K562 (cell line): ENCODE measurements around the gene KLHL29. TPM values are rescaled to one million over a fixed set of nuclear protein-coding genes. Genes with fewer than 3 reads are reported as not detected.

Experiments
- ATAC-seq: fragments of 200-7000 bp; cut with Tn5 transposase; 3 replicates; pipeline ENCODE4 v1.9.1; 2020; ENCODE audit warnings: moderate library complexity
- BruUV-seq: library from RNA; stranded (reverse); fragments of 400-500 nt; replicated peaks from 2 replicates; lab custom pipeline; 2021; lab: Mats Ljungman, UMichigan
- CTCF ChIA-PET: fragments of 300-600 bp; formaldehyde crosslinking; extraction: SDS; loops from one replicate; lab custom pipeline; 2021; ENCODE audit warnings: low intra/inter-chr PET ratio; lab: Yijun Ruan, JAX
- POLR2A ChIA-PET: fragments of 300-600, 350-650 bp; sonication (Branson Sonifier 250); formaldehyde crosslinking; extraction: SDS; loops from one replicate; lab custom pipeline; 2021; ENCODE audit warnings: antibody characterized with exemption, inconsistent platforms; lab: Yijun Ruan, JAX
- DNase-seq, 4 experiments: peaks; one replicate each; pipeline versions ENCODE4 v3.0.0 to v3.0.0-alpha.2; 2011 to 2018; ENCODE audit warnings: low spot score in 3 of 4, mixed read lengths in 3 of 4; ENCODE audit errors: extremely low read depth in 1 of 4
- FAIRE-seq: peaks from 2 replicates; lab custom pipeline; 2011; peaks lifted over from hg19 to GRCh38; lab: Jason Lieb, UNC
- H2AFZ ChIP-seq: 2 replicates; pipeline ENCODE4 v1.6.0; 2011; ENCODE audit warnings: low read depth, low read length, control low read depth, inconsistent platforms
- H3K27ac ChIP-seq: fragments of 200-600 bp; 3 replicates; pipeline ENCODE4 v1.8.0; 2011; ENCODE audit warnings: low read depth, mild to moderate bottlenecking, control low read depth, inconsistent platforms, low read length, moderate library complexity, mixed read lengths; ENCODE audit errors: extremely low read depth
- H3K27me3 ChIP-seq, 2 experiments: fragments of 300-600 bp in 1 of 2; 2 replicates in 1 of 2; 3 replicates in 1 of 2; pipeline versions ENCODE4 v1.6.0 to v1.8.0; 2011; ENCODE audit warnings: inconsistent platforms in 2 of 2, low read length in 2 of 2, mild to moderate bottlenecking in 1 of 2, mixed read lengths in 1 of 2, moderate library complexity in 1 of 2; ENCODE audit not compliant: control insufficient read depth in 2 of 2, insufficient read depth in 2 of 2
- H3K36me3 ChIP-seq: fragments of 300-600 bp; 3 replicates; pipeline ENCODE4 v1.8.0; 2011; ENCODE audit warnings: mild to moderate bottlenecking, low read length, inconsistent platforms; ENCODE audit not compliant: control insufficient read depth, insufficient read depth
- H3K4me1 ChIP-seq, 2 experiments: fragments of 200-600 bp in 1 of 2; replicated peaks in 1 of 2; 2 replicates in 1 of 2; 3 replicates in 1 of 2; pipeline versions ENCODE4 v1.5.1 to v1.8.0; 2011; ENCODE audit warnings: inconsistent platforms in 2 of 2, low read length in 2 of 2, mild to moderate bottlenecking in 1 of 2, mixed read lengths in 1 of 2, moderate library complexity in 1 of 2; ENCODE audit not compliant: control insufficient read depth in 2 of 2, insufficient read depth in 2 of 2
- H3K4me2 ChIP-seq: 2 replicates; pipeline ENCODE4 v1.6.1; 2011; ENCODE audit warnings: low read length, control low read depth, inconsistent platforms, mixed read lengths; ENCODE audit not compliant: insufficient read depth
- H3K4me3 ChIP-seq: fragments of 200-600 bp; sonication (generic), shearing (Covaris generic); 2 replicates; pipeline ENCODE4 v1.5.1; 2016; ENCODE audit warnings: control low read depth, inconsistent platforms
- H3K79me2 ChIP-seq: fragments of 200-600 bp; 3 replicates; pipeline ENCODE4 v1.8.0; 2011; ENCODE audit warnings: low read length, inconsistent platforms; ENCODE audit not compliant: control insufficient read depth, insufficient read depth
- H3K9ac ChIP-seq, 2 experiments: 2 replicates each; pipeline versions ENCODE4 v1.6.0 to v1.6.1; 2011; ENCODE audit warnings: low read depth in 2 of 2, low read length in 2 of 2, control low read depth in 1 of 2, inconsistent platforms in 1 of 2, mild to moderate bottlenecking in 1 of 2, mixed read lengths in 1 of 2; ENCODE audit not compliant: insufficient read depth in 1 of 2
- H3K9me1 ChIP-seq: one replicate; pipeline ENCODE4 v1.6.0; 2011; ENCODE audit warnings: inconsistent platforms, mild to moderate bottlenecking, low read length, moderate library complexity; ENCODE audit not compliant: control insufficient read depth, insufficient read depth
- H3K9me3 ChIP-seq: replicated peaks from 2 replicates; pipeline ENCODE4 v1.5.1; 2011; ENCODE audit warnings: low read depth, low read length, inconsistent platforms; ENCODE audit not compliant: control insufficient read depth, insufficient read depth
- H4K20me1 ChIP-seq: replicated peaks from 2 replicates; pipeline ENCODE4 v1.6.1; 2011; ENCODE audit warnings: low read length, inconsistent platforms, mixed read lengths; ENCODE audit not compliant: control insufficient read depth, insufficient read depth
- ILF3 ChIP-seq: fragments of 450-650 bp; IDR thresholded peaks from 2 replicates; pipeline ENCODE4 v1.6.1; 2018; ENCODE audit warnings: antibody characterized with exemption, mild to moderate bottlenecking, moderate library complexity, borderline replicate concordance
- LEF1 ChIP-seq: fragments of 450-650 bp; IDR thresholded peaks from 2 replicates; pipeline ENCODE4 v1.6.1; 2016; ENCODE audit warnings: mild to moderate bottlenecking
- MCM5 ChIP-seq: fragments of 450-650 bp; IDR thresholded peaks from 2 replicates; pipeline ENCODE4 v1.6.1; 2016; ENCODE audit warnings: low read depth
- TEAD2 ChIP-seq: fragments of 450-650 bp; IDR thresholded peaks from 2 replicates; pipeline ENCODE4 v1.6.1; 2016; ENCODE audit warnings: missing genetic modification characterization, control low read depth, missing compliant biosample characterization
- TGIF2 ChIP-seq: sonication (generic); formaldehyde crosslinking; IDR thresholded peaks from 2 replicates; pipeline ENCODE4 v1.8.1; 2022; ENCODE audit warnings: mild to moderate bottlenecking, missing genetic modification reagents, moderate library complexity
- ZNF57 ChIP-seq: fragments of 450-650 bp; formaldehyde crosslinking; IDR thresholded peaks from 2 replicates; pipeline ENCODE4 v1.4.0; 2020; ENCODE audit warnings: mild to moderate bottlenecking, moderate library complexity
- ZNF79 ChIP-seq: fragments of 250-450 bp; sonication (Bioruptor Pico); IDR thresholded peaks from 2 replicates; pipeline ENCODE4 v1.4.0; 2020; ENCODE audit warnings: low read depth, mild to moderate bottlenecking, moderate library complexity
- WGBS: fragments of 100-300 bp; shearing (Covaris generic); methylation state at CpG from one replicate; pipeline ENCODE4 v1.1.6; 2016; ENCODE audit warnings: low coverage, mixed read lengths; ENCODE audit not compliant: insufficient coverage; ENCODE audit errors: missing lambda C conversion rate; 5-methylcytosine and 5-hydroxymethylcytosine counted together
- in situ Hi-C: fragments of 300-500 bp; cut with MboI; formaldehyde crosslinking; loops from 4 replicates; pipeline ENCODE4 v1.15.0; 2018; ENCODE audit warnings: inconsistent platforms, mixed read lengths
- intact Hi-C: fragments of 100-400 bp; cut with micrococcal nuclease; formaldehyde crosslinking; loops from 2 replicates; pipeline ENCODE4 v1.14.2; 2022
- polyA plus RNA-seq, 8 experiments: library from polyadenylated mRNA; depleted of rRNA in 4 of 8; stranded (reverse) in 5 of 8; unstranded in 3 of 8; fragments of >200 nt; fragmentation: Nextera tagmentation in 2 of 8; fragmentation: Illumina TruSeq in 1 of 8; extraction: Ambion mirVana in 2 of 8; extraction: Trizol in 1 of 8; gene quantifications; 2 replicates each; pipeline versions ENCODE4 v1.2.1 to v1.2.3, GENCODE V29; 2011 to 2014; ENCODE audit warnings: inconsistent platforms in 1 of 8, missing spikeins in 1 of 8
- total RNA-seq, 7 experiments: library from RNA; depleted of rRNA in 6 of 7; stranded (reverse); fragments of >200 nt in 6 of 7; fragmentation: Illumina TruSeq in 2 of 7; extraction: Trizol in 2 of 7; gene quantifications; 2 replicates each; pipeline versions ENCODE4 v1.2.1 to v1.2.3, GENCODE V29; 2011 to 2021; ENCODE audit warnings: low replicate concordance in 1 of 7
- TF ChIP-seq, protein P1 (sequence below): fragments of 450-650 bp; IDR thresholded peaks from 2 replicates; pipeline ENCODE4 v1.6.1; 2018; ENCODE audit not compliant: partially characterized antibody

Gene KLHL29
- total and polyA plus RNA-seq, 9 of the 15 experiments (the other 6 are each of a cell fraction or from before 2014, with no cell fraction given): 0.03 to 0.31 (median 0.08) TPM; not detected in 1

DNA sequence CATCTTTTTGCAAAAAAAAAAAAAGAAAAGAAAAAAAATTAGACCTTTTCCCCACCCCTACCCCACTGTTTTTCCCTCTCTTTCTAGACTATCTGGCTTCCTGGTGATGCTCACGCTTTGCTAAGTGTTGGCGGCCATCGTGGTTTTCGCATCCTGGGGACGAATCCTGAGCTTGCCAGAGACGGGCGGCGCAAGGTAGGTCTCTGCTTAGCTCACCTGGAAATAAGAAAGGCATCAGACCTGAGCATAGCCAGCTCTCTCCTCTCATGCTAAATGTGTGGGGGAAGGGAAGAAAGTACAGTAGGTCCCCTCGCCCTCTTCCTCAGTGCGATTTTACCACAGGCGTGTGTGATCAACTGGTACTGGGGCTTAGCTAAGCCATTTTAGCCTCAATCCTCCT lies 90.5 kb downstream of the KLHL29 start:
- in situ Hi-C loops: no loop called here
- no peak for TF ChIP-seq ILF3
- TF ChIP-seq, protein P1, sequence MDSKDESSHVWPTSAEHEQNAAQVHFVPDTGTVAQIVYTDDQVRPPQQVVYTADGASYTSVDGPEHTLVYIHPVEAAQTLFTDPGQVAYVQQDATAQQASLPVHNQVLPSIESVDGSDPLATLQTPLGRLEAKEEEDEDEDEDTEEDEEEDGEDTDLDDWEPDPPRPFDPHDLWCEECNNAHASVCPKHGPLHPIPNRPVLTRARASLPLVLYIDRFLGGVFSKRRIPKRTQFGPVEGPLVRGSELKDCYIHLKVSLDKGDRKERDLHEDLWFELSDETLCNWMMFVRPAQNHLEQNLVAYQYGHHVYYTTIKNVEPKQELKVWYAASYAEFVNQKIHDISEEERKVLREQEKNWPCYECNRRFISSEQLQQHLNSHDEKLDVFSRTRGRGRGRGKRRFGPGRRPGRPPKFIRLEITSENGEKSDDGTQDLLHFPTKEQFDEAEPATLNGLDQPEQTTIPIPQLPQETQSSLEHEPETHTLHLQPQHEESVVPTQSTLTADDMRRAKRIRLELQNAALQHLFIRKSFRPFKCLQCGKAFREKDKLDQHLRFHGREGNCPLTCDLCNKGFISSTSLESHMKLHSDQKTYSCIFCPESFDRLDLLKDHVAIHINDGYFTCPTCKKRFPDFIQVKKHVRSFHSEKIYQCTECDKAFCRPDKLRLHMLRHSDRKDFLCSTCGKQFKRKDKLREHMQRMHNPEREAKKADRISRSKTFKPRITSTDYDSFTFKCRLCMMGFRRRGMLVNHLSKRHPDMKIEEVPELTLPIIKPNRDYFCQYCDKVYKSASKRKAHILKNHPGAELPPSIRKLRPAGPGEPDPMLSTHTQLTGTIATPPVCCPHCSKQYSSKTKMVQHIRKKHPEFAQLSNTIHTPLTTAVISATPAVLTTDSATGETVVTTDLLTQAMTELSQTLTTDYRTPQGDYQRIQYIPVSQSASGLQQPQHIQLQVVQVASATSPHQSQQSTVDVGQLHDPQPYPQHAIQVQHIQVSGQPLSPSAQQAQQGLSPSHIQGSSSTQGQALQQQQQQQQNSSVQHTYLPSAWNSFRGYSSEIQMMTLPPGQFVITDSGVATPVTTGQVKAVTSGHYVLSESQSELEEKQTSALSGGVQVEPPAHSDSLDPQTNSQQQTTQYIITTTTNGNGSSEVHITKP: no peak
- no peak for TF ChIP-seq TEAD2 (tag)
- no peak for TF ChIP-seq MCM5
- TF ChIP-seq ZNF57: no peak
- TF ChIP-seq LEF1: no peak
- TF ChIP-seq TGIF2 (CRISPR knock-in tag): no peak
- TF ChIP-seq ZNF79 (CRISPR knock-in tag): no peak
- no peak for DNase-seq
- no peaks in the 10 kb centered on the region for H4K20me1 ChIP-seq
- H3K9me3 ChIP-seq: no peaks in the 10 kb centered on the region
- H3K27ac ChIP-seq: no peak overlapping the region
- no peak overlapping the region for H3K4me2 ChIP-seq
- H3K4me1 ChIP-seq: no peaks in the 10 kb centered on the region
- no peaks in the 10 kb centered on the region for H3K9me1 ChIP-seq
- no peak overlapping the region for H3K4me3 ChIP-seq
- POLR2A ChIA-PET: interaction anchor here (0.6 to 0.7 kb wide), 2 partner anchors 126 to 245 kb away, joined by 3 to 4 read pairs; no protein-coding TSS in a partner anchor
- no peaks in the 10 kb centered on the region for H3K79me2 ChIP-seq
- no peak overlapping the region for H2AFZ ChIP-seq
- H3K27me3 ChIP-seq: peaks cover 10 to 57% of the 10 kb centered on the region in 2 experiments; a peak in 2 of 5 replicates
- H3K9ac ChIP-seq: no peak overlapping the region
- no peak for FAIRE-seq
- intact Hi-C loops: no loop called here
- BruUV-seq: no TSS peak
- no peaks in the 10 kb centered on the region for H3K36me3 ChIP-seq
- CTCF ChIA-PET: no interaction called here
- WGBS: 4% methylated on average over 10 of the region's 11 CpGs
- ATAC-seq: no peak
